Subcutaneous abdominal adipose tissue (tissue), 5 donors: ENCODE data around the gene USP47.

Source experiments
- H3K27ac ChIP-seq: one replicate; pipeline ENCODE4 v1.7.0; 2013; ENCODE audit warnings: low read depth, mild to moderate bottlenecking, inconsistent platforms, low read length, moderate library complexity
- H3K27me3 ChIP-seq, 5 donors: one replicate each; pipeline ENCODE4 v1.7.0; 2013; ENCODE audit warnings: low read length in 5 of 5, inconsistent platforms in 1 of 5; ENCODE audit not compliant: control insufficient read depth in 5 of 5, insufficient read depth in 4 of 5
- H3K36me3 ChIP-seq, 5 donors: one replicate each; pipeline ENCODE4 v1.7.0; 2013; ENCODE audit warnings: low read length in 5 of 5; ENCODE audit not compliant: control insufficient read depth in 5 of 5, insufficient read depth in 5 of 5
- H3K4me1 ChIP-seq, 5 donors: one replicate each; pipeline ENCODE4 v1.7.0; 2013; ENCODE audit warnings: low read length in 5 of 5, mild to moderate bottlenecking in 3 of 5, moderate library complexity in 1 of 5; ENCODE audit not compliant: control insufficient read depth in 5 of 5, insufficient read depth in 5 of 5
- H3K4me3 ChIP-seq, 5 donors: one replicate each; pipeline ENCODE4 v1.7.0; 2013; ENCODE audit warnings: low read length in 5 of 5, low read depth in 1 of 5
- H3K9ac ChIP-seq, 5 donors: one replicate each; pipeline ENCODE4 v1.7.0; 2013; ENCODE audit warnings: low read length in 5 of 5, mild to moderate bottlenecking in 4 of 5, moderate library complexity in 3 of 5
- H3K9me3 ChIP-seq, 5 donors: one replicate each; pipeline ENCODE4 v1.7.0; 2013; ENCODE audit warnings: low read length in 5 of 5; ENCODE audit not compliant: control insufficient read depth in 5 of 5
- donor health status: healthy.
- donor health status: healthy.
- donor health status: healthy.
- donor health status: healthy.
- donor health status: healthy.

Gene USP47

DNA sequence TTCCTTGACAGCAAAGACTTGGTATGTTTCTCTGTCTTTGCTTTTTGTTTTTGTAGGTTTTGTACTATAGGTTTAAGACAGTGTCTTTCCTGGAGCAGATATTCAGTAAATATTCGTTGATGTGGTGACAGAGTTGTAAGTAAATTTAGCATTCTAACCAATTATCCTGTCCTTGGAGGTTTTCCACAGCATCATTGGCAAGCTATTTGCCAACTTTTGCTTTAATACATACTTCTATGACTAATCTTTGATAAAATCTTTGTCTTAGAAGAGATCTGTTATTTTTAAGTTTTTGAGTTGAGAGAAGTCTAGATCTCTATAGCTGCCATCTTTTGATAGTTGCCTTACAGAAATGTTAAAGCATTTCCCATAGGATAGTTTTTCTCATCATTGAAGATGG, 3.8 kb downstream of the USP47 start:
- Histone ChIP-seq H3K27ac (peak overlapping the region; percentile 99), H3K27me3 (no peaks in the 10 kb centered on the region), H3K9me3 (no peaks in the 10 kb centered on the region), H3K9ac (no peak overlapping the region), H3K36me3 (no peaks in the 10 kb centered on the region), H3K4me1 (peaks cover 2 to 60% (median 44%) of the 10 kb centered on the region in 5 donors), H3K4me3 (no peak overlapping the region)

DNA sequence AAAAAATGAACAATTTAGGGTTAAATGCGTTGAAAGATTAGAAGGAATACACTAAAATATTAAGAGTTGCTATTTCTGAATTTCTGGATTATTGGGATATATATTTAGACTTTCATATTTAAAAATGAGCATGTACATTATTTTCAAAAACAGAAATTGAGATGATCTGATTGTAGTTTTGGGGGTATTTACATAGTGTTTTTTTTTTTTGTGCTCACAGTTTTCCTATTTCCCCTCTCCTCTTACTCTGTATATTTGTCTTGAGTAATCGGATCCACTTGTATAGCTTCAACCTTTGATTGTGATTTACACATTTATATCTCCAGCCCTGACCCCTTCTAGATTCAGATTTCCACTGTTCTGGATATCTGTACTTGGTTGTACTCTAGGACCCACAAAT, 5.3 kb downstream of the USP47 start:
- no peak overlapping the region for H3K27ac ChIP-seq
- H3K36me3 ChIP-seq: no peaks in the 10 kb centered on the region
- H3K27me3 ChIP-seq: no peaks in the 10 kb centered on the region
- H3K9ac ChIP-seq: no peak overlapping the region
- H3K4me3 ChIP-seq: no peak overlapping the region
- H3K9me3 ChIP-seq: no peaks in the 10 kb centered on the region
- H3K4me1 ChIP-seq: peaks cover 2 to 56% (median 41%) of the 10 kb centered on the region in 5 donors

DNA sequence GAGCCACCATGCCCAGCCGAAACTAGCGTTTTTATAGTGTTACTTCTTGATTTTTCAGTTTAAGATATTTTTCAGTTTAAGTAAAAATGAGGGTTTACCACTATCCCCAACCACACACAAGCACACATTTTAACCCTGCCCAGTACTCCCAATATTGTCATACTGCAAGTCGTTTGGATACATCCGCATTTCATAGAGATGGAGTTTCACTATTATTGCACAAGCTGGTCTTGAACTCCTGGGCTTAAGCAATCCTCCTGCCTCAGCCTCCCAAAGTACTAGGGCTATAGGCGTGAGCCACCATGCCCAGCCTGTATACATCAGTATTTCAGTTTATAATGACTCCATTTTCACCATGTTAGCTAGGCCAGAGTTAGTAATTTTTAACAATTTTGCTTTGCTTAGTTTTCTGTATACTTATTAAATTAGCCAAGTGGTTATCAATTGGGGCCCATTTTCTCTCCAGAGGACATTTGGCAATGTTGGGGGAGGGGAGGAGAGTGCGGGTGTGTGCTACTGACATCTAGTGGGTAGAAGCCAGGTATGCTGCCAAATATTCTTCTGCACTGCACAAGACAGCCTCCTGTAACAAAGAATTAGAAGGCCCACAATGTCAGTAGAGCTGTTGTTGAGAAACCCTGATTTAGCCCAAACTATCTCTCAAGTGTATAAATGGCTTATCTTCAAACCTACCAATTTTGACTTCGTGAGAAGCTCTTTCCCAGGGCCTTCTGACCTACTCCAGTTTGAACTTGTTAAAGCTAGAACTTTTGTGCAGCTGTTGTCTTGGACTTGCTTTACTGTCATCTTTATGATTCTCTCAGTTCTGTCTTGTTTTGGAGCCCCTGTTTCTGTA, 7.3 kb downstream of the USP47 start:
- H3K9ac ChIP-seq: peak overlapping the region in 1 of 5 donors; percentile 35
- H3K36me3 ChIP-seq: no peaks in the 10 kb centered on the region
- peak overlapping the region; percentile 56 for H3K27ac ChIP-seq

DNA sequence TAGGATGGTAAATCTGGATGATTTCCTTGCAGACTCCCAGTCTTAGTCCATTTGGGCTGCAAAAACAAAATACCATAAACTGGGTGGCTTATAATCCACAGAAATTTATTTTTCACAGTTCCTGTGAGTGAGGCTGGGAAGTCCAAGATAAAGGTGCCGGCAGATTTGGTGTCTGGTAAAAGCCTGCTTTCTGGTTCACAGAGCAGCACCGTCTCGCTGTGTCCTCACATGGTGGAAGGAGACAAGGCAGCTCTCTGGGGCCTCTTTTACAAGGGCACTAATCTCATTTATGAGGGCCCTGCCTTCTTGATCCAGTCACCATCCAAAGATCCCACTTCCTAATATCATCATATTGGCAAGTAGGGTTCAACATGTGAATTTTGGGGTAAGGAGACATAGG, 8.9 kb downstream of the USP47 start:
- no peak overlapping the region for H3K9ac ChIP-seq
- H3K27ac ChIP-seq: no peak overlapping the region
- no peak overlapping the region for H3K4me3 ChIP-seq
- no peaks in the 10 kb centered on the region for H3K27me3 ChIP-seq
- H3K36me3 ChIP-seq: no peaks in the 10 kb centered on the region
- H3K9me3 ChIP-seq: no peaks in the 10 kb centered on the region
- peaks cover 2 to 35% (median 20%) of the 10 kb centered on the region in 5 donors for H3K4me1 ChIP-seq

More for the DNA sequence above, 7.3 kb downstream of the USP47 start:
- Histone ChIP-seq H3K4me3 (no peak overlapping the region), H3K27me3 (no peaks in the 10 kb centered on the region), H3K9me3 (no peaks in the 10 kb centered on the region), H3K4me1 (peaks cover 2 to 48% (median 34%) of the 10 kb centered on the region in 5 donors)

DNA sequence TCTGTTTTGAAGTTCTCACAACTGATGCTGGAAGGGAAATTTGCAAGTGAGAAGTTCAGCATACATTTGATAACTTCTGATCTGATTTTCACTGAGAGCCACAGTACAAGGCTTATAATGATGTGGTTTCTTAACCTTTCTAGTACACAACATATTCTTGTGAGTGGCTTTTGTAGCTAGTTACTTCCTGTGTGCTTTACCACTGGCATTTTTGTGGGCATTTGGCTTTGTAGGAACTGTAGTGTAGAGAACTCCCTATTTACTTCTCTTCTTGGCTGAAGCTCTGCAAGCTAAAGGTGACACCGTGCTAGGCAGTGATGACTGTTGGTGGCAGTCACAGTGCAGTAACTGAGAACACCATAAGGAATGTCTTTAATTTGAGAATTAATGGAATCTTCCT, 14.9 kb downstream of the USP47 start:
- Histone ChIP-seq H3K9me3 (no peaks in the 10 kb centered on the region), H3K4me3 (no peak overlapping the region), H3K9ac (peak overlapping the region in 1 of 5 donors; percentile 20), H3K27ac (no peak overlapping the region), H3K27me3 (no peaks in the 10 kb centered on the region), H3K4me1 (peaks cover 0 to 19% (median 5%) of the 10 kb centered on the region in 5 donors), H3K36me3 (no peaks in the 10 kb centered on the region)

DNA sequence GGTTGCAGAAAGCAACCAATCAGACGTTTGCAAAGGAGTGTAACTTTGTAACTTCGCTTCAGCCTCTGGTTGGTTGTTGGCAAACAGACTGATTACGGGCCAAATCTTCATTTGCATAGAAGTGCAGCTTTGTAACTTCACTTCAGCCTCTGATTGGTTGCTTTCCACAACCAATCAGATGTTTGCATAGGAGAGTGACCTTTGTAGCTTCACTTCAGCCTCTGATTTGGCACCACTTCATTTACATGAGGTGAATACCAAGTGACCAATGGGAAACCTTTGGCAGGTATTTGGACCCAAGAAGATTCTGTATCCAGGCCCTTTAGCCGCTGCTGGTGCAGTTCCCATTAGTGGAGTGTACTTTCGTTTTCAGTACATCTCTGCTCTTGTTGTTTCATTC, 16.0 kb downstream of the USP47 start:
- Histone ChIP-seq H3K4me1 (peaks cover 0 to 21% (median 5%) of the 10 kb centered on the region in 5 donors), H3K36me3 (no peaks in the 10 kb centered on the region), H3K9me3 (no peaks in the 10 kb centered on the region), H3K27ac (no peak overlapping the region), H3K4me3 (peak overlapping the region in 1 of 5 donors; percentile 19), H3K9ac (no peak overlapping the region), H3K27me3 (no peaks in the 10 kb centered on the region)

DNA sequence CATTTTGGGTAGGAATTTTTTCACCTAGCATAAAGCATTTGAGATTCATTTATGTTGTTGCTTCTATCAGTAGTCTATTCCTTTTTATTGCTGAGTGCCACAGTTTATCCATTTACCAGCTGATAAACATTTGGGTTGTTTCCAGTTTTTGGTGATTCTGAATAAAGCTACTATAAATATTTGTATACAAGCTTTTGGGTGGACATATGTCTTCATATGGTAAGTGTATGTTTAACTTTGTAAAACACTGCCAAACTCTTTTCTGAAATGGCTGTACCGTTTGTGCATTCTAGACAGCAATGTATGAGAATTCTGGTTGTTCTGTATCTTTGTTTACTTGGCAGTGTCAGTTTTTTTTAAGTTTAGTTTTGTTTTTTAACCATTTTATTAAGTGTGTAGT, 16.9 kb downstream of the USP47 start:
- Histone ChIP-seq H3K9me3 (no peaks in the 10 kb centered on the region), H3K36me3 (no peaks in the 10 kb centered on the region), H3K9ac (no peak overlapping the region), H3K4me3 (no peak overlapping the region), H3K4me1 (peaks cover 0 to 18% (median 5%) of the 10 kb centered on the region in 5 donors), H3K27ac (no peak overlapping the region), H3K27me3 (no peaks in the 10 kb centered on the region)

DNA sequence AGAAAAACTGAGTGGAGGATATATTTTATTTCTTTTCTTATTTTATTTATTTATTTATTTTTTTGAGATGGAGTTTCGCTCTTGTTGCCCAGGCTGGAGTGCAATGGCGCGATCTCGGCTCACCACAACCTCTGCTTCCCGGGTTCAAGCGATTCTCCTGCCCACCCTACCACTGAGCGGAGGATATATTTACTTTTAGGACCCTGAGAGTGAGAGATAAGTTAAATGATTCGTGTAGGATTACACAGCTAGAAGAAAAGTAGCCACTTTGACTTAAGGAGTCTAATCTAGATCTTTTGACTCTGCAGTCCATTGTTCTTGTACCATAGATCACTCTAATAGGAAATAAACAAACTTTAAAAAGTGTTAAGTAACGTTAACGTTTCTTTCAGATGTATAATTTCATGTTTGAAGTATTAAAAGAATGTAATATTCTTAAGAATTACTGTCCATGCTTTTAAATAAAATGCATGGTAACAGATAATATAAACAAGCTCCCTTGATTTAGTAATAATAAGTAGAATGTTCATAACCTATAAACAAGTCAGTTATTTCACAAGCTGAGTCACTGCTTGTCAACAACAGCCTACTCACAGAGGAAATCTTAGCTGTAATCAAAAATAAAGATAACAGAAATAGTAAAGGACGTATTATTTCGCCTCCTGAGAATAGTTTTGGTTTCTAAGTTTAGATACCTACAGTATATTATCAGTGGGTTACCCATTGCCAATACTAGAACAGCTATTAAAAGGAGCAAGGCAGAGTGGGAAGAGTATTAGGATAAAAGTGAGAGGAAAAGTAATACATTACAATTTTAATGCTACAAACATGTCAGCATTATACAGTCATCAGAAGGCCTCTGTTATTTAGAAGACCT, 18.6 kb downstream of the USP47 start:
- Histone ChIP-seq H3K4me3 (no peak overlapping the region), H3K4me1 (peaks cover 0 to 18% (median 5%) of the 10 kb centered on the region in 5 donors), H3K27ac (no peak overlapping the region)

DNA sequence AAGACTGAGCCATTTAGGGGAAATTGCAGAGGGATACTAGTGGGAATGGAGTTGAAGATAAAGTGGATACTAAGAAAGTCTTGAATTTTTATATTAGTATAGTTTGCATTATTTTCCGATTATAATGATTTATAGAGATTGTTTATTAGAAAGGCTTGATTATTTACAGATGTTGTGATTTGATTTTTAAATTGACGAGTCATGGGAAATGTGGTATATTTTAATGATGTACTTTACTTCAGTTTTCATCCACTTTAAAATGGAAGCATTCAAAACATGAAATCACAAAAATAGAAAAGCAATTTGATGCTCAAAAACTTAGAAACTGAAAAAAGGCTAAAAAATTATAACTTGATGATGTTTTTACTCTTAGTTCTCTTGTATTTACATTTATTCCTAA, 21.2 kb downstream of the USP47 start:
- no peaks in the 10 kb centered on the region for H3K36me3 ChIP-seq
- no peak overlapping the region for H3K9ac ChIP-seq
- H3K9me3 ChIP-seq: peaks cover 0 to 8% (median 7%) of the 10 kb centered on the region in 5 donors
- H3K4me1 ChIP-seq: peaks cover 0 to 10% (median 5%) of the 10 kb centered on the region in 5 donors
- H3K27me3 ChIP-seq: no peaks in the 10 kb centered on the region
- H3K4me3 ChIP-seq: no peak overlapping the region
- H3K27ac ChIP-seq: no peak overlapping the region

More for the DNA sequence above, 18.6 kb downstream of the USP47 start:
- no peaks in the 10 kb centered on the region for H3K9me3 ChIP-seq
- H3K9ac ChIP-seq: peak overlapping the region in 1 of 5 donors; percentile 60
- H3K27me3 ChIP-seq: no peaks in the 10 kb centered on the region
- no peaks in the 10 kb centered on the region for H3K36me3 ChIP-seq

DNA sequence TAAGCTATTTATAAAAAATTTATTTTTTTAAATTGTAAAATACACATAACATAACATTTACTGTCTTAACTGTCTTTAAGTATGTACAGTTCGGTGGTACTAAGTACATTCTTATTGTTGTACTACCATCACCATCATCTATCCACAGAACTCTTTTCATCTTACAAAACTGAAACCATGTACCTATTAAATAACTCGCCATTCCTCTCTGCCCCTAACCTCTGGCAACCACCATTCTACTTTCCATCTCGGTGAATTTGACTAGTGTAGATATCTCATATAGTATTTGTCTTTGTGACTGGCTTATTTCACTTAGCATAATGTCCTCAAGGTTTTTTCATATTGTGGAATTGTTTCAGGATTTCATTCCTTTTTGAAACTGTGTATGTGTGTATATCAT, 22.6 kb downstream of the USP47 start:
- Histone ChIP-seq H3K4me3 (no peak overlapping the region), H3K9ac (no peak overlapping the region), H3K27me3 (no peaks in the 10 kb centered on the region), H3K27ac (no peak overlapping the region), H3K4me1 (peaks cover 0 to 8% (median 4%) of the 10 kb centered on the region in 5 donors), H3K36me3 (no peaks in the 10 kb centered on the region), H3K9me3 (peaks cover 0 to 11% (median 7%) of the 10 kb centered on the region in 5 donors)
